Measurements from ENCODE around the gene L3MBTL3. TPM values are rescaled to one million over a fixed set of nuclear protein-coding genes. Genes with fewer than 3 reads are reported as not detected.

Gene L3MBTL3
- total RNA-seq, 2 donors from 2014 or later, result 11.8 to 13.3 TPM

DNA sequence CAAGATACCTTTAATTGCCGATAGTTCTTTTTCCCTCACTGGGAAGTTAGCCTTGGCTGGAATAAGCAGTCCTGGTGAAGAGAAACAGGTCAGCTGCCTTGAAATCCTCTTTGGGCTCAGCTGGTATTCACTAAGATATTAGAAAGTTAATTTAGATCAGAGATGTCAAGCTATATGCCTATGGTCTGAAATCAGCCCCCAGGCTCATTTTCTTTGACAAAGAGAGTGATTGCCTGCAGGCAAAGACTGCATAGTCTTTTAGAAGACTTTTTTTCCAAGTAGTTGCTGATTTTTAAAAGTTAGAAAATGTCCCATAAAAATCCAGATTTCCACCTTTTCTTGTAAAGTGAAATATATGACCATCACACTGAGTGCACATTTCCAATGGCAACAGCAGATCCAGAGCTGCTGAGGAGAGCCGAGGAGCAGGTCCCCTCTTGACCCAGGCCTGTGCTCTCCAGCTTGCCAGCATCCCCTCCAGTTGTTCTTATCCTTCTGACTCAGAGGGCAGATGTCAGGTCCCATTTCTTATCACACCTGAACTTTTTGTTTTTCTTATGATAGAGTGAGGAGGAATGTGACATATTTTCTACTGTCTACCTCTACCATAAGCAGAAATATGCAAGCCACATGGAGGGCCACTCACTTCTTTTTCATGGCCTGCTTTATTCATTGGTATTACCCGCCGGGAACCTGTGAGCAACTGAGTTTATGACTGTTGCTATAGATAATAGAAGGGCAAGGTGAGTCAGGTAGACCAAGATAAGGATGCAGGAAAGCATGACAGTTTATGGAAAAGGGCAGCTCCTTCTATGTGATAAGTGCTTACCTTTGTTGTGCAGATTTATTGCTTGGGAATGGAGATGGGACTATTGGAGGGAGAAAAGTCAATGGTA, 17.6 kb upstream of the L3MBTL3 start:
- Histone ChIP-seq H3K27ac (no peak overlapping the region), H3K4me1 (ENCODE audit: control insufficient read depth in 1 of 2, low read depth in 2 of 2) (no peaks in the 10 kb centered on the region), H3K4me3 (no peak overlapping the region), H3K27me3 (replicated peaks; ENCODE audit: insufficient read depth) (no peaks in the 10 kb centered on the region), H3K9me3 (no peaks in the 10 kb centered on the region), H3K36me3 (no peaks in the 10 kb centered on the region)
- DNase-seq (ENCODE audit: low spot score), result no peak
- no peak for ATAC-seq (ENCODE audit: insufficient number of reproducible peaks, low FRiP score, low read depth)
- TF ChIP-seq, protein P1, sequence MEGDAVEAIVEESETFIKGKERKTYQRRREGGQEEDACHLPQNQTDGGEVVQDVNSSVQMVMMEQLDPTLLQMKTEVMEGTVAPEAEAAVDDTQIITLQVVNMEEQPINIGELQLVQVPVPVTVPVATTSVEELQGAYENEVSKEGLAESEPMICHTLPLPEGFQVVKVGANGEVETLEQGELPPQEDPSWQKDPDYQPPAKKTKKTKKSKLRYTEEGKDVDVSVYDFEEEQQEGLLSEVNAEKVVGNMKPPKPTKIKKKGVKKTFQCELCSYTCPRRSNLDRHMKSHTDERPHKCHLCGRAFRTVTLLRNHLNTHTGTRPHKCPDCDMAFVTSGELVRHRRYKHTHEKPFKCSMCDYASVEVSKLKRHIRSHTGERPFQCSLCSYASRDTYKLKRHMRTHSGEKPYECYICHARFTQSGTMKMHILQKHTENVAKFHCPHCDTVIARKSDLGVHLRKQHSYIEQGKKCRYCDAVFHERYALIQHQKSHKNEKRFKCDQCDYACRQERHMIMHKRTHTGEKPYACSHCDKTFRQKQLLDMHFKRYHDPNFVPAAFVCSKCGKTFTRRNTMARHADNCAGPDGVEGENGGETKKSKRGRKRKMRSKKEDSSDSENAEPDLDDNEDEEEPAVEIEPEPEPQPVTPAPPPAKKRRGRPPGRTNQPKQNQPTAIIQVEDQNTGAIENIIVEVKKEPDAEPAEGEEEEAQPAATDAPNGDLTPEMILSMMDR (IDR thresholded peaks at IDR 0.05), result no peak

DNA sequence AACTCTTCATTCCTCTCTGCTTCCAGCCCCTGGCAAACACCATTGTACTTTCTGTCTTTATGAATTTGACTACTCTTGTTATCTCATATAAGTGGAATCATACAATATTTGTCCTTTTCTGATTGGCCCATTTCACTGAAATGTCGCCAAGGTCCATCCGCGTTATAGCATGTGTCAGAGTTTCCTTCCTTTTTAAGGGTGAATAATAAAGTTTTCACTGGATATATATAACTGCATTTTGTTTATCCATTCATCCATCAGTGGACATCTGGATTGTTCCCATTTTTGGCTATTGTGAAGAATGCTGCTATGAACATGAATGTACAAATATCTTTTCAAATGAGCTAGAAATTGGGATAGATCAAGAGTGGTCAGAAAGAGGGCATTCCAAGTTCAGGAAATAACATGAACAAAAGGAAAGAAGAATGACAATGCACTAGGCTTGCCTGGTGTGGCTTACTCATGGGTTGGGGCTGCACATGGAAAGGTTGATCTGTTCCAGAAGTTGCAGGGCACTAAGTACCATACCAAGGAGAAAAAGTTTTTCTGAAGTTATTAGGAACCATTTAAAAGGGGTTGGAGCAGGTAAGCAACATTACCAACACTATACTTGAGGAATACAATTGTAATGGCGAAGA, 10.0 kb upstream of the L3MBTL3 start:
- no peak for DNase-seq (ENCODE audit: low spot score)
- no peak overlapping the region for H3K4me3 ChIP-seq
- TF ChIP-seq, protein P1 (IDR thresholded peaks at IDR 0.05), result no peak
- no peak overlapping the region for H3K27ac ChIP-seq
- no peaks in the 10 kb centered on the region for H3K36me3 ChIP-seq
- ATAC-seq (ENCODE audit: insufficient number of reproducible peaks, low FRiP score, low read depth), result no peak
- no peaks in the 10 kb centered on the region for H3K27me3 ChIP-seq (replicated peaks; ENCODE audit: insufficient read depth)
- no peaks in the 10 kb centered on the region for H3K9me3 ChIP-seq
- H3K4me1 ChIP-seq (ENCODE audit: control insufficient read depth in 1 of 2, low read depth in 2 of 2), result no peaks in the 10 kb centered on the region

DNA sequence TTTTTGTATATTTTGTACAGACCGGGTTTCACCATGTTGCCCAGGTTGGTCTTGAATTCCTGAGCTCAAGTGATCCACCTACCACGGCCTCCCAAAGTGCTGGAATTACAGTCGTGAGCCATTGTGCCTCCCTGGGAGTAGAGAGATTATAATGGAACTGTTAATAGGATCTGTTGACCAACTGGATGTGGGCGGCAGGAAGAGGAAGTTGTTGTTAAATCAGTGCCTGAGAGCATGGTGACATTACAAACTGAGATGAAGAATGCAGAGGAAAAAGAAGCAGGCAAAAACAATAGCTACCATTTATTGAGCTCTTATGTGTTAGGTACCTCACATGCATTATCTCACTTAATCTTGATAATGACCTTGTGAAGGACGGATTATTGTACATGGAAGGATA, 9.2 kb upstream of the L3MBTL3 start:
- Histone ChIP-seq H3K9me3 (no peaks in the 10 kb centered on the region), H3K4me3 (no peak overlapping the region), H3K27me3 (replicated peaks; ENCODE audit: insufficient read depth) (no peaks in the 10 kb centered on the region), H3K4me1 (ENCODE audit: control insufficient read depth in 1 of 2, low read depth in 2 of 2) (no peaks in the 10 kb centered on the region), H3K27ac (no peak overlapping the region), H3K36me3 (no peaks in the 10 kb centered on the region)
- TF ChIP-seq, protein P1 (IDR thresholded peaks at IDR 0.05), result no peak
- no peak for DNase-seq (ENCODE audit: low spot score)
- ATAC-seq (ENCODE audit: insufficient number of reproducible peaks, low FRiP score, low read depth), result no peak

DNA sequence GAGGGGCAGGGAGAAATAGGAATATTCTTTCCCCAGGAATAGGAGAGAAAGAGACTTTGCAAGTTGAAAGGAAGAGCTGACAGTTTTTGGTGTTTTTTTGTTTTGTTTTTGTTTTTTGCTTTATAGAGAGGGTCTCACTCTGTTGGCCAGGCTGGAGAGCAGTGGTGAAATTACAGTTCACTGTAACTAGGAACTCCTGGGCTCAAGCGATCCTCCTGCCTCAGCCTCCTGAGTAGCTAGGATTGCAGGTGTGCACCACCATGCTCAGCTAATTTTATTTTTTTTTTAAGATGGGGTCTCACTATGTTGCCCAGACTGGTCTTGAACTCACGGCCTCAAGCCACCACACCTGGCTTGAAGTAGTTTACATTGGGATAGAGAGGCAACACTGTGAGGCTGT, 8.0 kb upstream of the L3MBTL3 start:
- Histone ChIP-seq H3K27ac (no peak overlapping the region), H3K27me3 (replicated peaks; ENCODE audit: insufficient read depth) (no peaks in the 10 kb centered on the region), H3K36me3 (no peaks in the 10 kb centered on the region), H3K4me1 (ENCODE audit: control insufficient read depth in 1 of 2, low read depth in 2 of 2) (no peaks in the 10 kb centered on the region), H3K9me3 (no peaks in the 10 kb centered on the region), H3K4me3 (no peak overlapping the region)
- DNase-seq (ENCODE audit: low spot score) (no peak), ATAC-seq (ENCODE audit: insufficient number of reproducible peaks, low FRiP score, low read depth) (no peak)
- TF ChIP-seq, protein P1 (IDR thresholded peaks at IDR 0.05), result no peak

DNA sequence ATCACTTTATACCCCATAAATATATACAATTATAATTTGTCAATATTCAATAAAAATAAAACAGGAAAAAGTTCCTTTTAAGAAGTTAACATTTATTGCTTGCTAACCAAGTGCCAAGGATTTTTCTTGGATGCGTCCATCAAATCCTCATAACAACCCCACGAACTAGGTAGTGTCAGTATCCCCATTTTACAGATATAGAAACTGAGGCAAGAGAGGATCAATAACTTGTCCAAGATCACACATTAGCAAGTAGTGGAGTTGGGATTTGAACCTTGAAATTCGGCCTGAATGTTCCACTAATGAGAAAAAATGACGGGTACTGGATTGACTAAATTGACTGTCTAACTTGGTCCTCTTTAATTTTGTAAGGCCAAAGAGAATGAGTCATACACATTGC, 5.7 kb upstream of the L3MBTL3 start:
- no peak overlapping the region for H3K27ac ChIP-seq
- TF ChIP-seq, protein P1 (IDR thresholded peaks at IDR 0.05), result no peak
- H3K27me3 ChIP-seq (replicated peaks; ENCODE audit: insufficient read depth), result no peaks in the 10 kb centered on the region
- no peak overlapping the region for H3K4me3 ChIP-seq
- no peaks in the 10 kb centered on the region for H3K36me3 ChIP-seq
- ATAC-seq (ENCODE audit: insufficient number of reproducible peaks, low FRiP score, low read depth) (no peak), DNase-seq (ENCODE audit: low spot score) (no peak)
- no peaks in the 10 kb centered on the region for H3K9me3 ChIP-seq
- H3K4me1 ChIP-seq (ENCODE audit: control insufficient read depth in 1 of 2, low read depth in 2 of 2), result no peaks in the 10 kb centered on the region
